NCI-H510A treated with DMSO at 0.1 percent for 48 hours (cell line): ENCODE measurements around the gene FMO2.
A peak's percentile ranks its signal among the peaks of the same experiment; 100 is the strongest.

Experiments used
- DNase-seq: peaks from one replicate; lab custom pipeline; 2025; lab: John Stamatoyannopoulos, UW

FMO2 gene

GRCh38 chr1:171185091-171185490 lies at the start of gene FMO2:
Gene FMO2 (plus strand): TSS chr1:171185300. CDS start chr1:171185714, 414 bp downstream.
- no peak for DNase-seq

GRCh38 chr1:171137580-171137979 lies 47.5 kb upstream of the FMO2 start:
- peak; percentile 38 for DNase-seq

GRCh38 chr1:171138980-171139379 lies 46.1 kb upstream of the FMO2 start:
- DNase-seq: no peak

- peak; percentile 83 for DNase-seq
Measured at GRCh38 chr1:171139890-171140289, 45.2 kb upstream of the FMO2 start.

- no peak for DNase-seq
Measured at GRCh38 chr1:171140401-171140800, 44.7 kb upstream of the FMO2 start.

- peak; percentile 47 for DNase-seq
Measured at GRCh38 chr1:171140956-171141687, 44.0 kb upstream of the FMO2 start.

- no peak for DNase-seq
Measured at GRCh38 chr1:171141688-171142415, 43.2 kb upstream of the FMO2 start.

- DNase-seq: peak; percentile 92
Measured at GRCh38 chr1:171142416-171143385, 42.4 kb upstream of the FMO2 start.

GRCh38 chr1:171150156-171150555 lies 34.9 kb upstream of the FMO2 start:
- DNase-seq: no peak

- DNase-seq: no peak
Measured at GRCh38 chr1:171152549-171152948, 32.6 kb upstream of the FMO2 start.

- no peak for DNase-seq
Measured at GRCh38 chr1:171155484-171155883, 29.6 kb upstream of the FMO2 start.

- no peak for DNase-seq
Measured at GRCh38 chr1:171158096-171158495, 27.0 kb upstream of the FMO2 start.

GRCh38 chr1:171158551-171158950 lies 26.5 kb upstream of the FMO2 start:
- DNase-seq: no peak

GRCh38 chr1:171159148-171159547 lies 26.0 kb upstream of the FMO2 start:
- no peak for DNase-seq

- DNase-seq: no peak
Measured at GRCh38 chr1:171160211-171160610, 24.9 kb upstream of the FMO2 start.

GRCh38 chr1:171160639-171161354 lies 24.3 kb upstream of the FMO2 start:
- no peak for DNase-seq

GRCh38 chr1:171161431-171161830 lies 23.7 kb upstream of the FMO2 start:
- DNase-seq: no peak

GRCh38 chr1:171166361-171166760 lies 18.7 kb upstream of the FMO2 start:
- no peak for DNase-seq

GRCh38 chr1:171167785-171168184 lies 17.3 kb upstream of the FMO2 start:
- DNase-seq: no peak

- no peak for DNase-seq
Measured at GRCh38 chr1:171172471-171172870, 12.6 kb upstream of the FMO2 start.

- no peak for DNase-seq
Measured at GRCh38 chr1:171173069-171173468, 12.0 kb upstream of the FMO2 start.
